Adrenal gland (tissue), 12 donors: Measurements from ENCODE around the gene FHIT. TPM values are rescaled to one million over a fixed set of nuclear protein-coding genes. Genes with fewer than 3 reads are reported as not detected.

Experiments used
- DNase-seq, 7 donors: peaks; one replicate each; pipeline ENCODE4 v3.0.0-alpha.2; 2019 to 2020
- H3K27ac ChIP-seq, 5 donors: fragments of 200-600 bp; sonication (generic) in 4 of 5; 1 replicate in 3 of 5; 2 replicates in 2 of 5; pipeline versions ENCODE4 v1.5.1 to v1.8.0; 2016 to 2020; ENCODE audit warnings: mild to moderate bottlenecking in 1 of 5
- H3K27me3 ChIP-seq: fragments of 200-600 bp; 2 replicates; pipeline ENCODE4 v1.8.0; 2021
- H3K36me3 ChIP-seq, 2 donors: fragments of 200-600 bp; replicated peaks in 1 of 2; 1 replicate in 1 of 2; 2 replicates in 1 of 2; pipeline versions ENCODE4 v1.5.1 to v1.8.0; 2018 to 2022
- H3K4me1 ChIP-seq, 2 donors: fragments of 200-600 bp; replicated peaks in 1 of 2; 1 replicate in 1 of 2; 2 replicates in 1 of 2; pipeline versions ENCODE4 v1.5.1 to v1.8.0; 2018 to 2021
- H3K4me3 ChIP-seq, 4 donors: fragments of 200-600 bp; sonication (generic) in 3 of 4; one replicate each; pipeline ENCODE4 v1.5.1; 2016 to 2018
- H3K9me3 ChIP-seq, 3 donors: fragments of 200-600 bp; sonication (generic) in 1 of 3; replicated peaks in 1 of 3; 1 replicate in 2 of 3; 2 replicates in 1 of 3; pipeline versions ENCODE4 v1.5.1 to v1.8.0; 2016 to 2021
- CTCF ChIP-seq, 6 experiments: fragments of 450-650 bp in 4 of 6; fragments of 200-600 bp in 2 of 6; sonication (generic) in 1 of 6; IDR thresholded peaks; 1 replicate in 5 of 6; 2 replicates in 1 of 6; pipeline versions ENCODE4 v1.5.1 to v1.8.0; 2016 to 2021; ENCODE audit warnings: antibody characterized with exemption in 6 of 6, mild to moderate bottlenecking in 2 of 6, moderate library complexity in 1 of 6
- POLR2A ChIP-seq, 2 donors: fragments of 450-650 bp; IDR thresholded peaks; one replicate each; pipeline ENCODE4 v1.6.1; 2017; ENCODE audit warnings: antibody characterized with exemption in 2 of 2, mild to moderate bottlenecking in 2 of 2, moderate library complexity in 1 of 2
- WGBS, 4 donors: extraction: QIAGEN DNeasy Blood & Tissue Kit in 2 of 4; methylation state at CpG; one replicate each; pipeline versions ENCODE4 v1.1.5 to v1.1.7; 2013 to 2017; 5-methylcytosine and 5-hydroxymethylcytosine counted together
- intact Hi-C, 2 donors: fragments of 100-400 bp; cut with DNase I; formaldehyde crosslinking; loops; one replicate each; pipeline versions ENCODE4 v1.14.1 to v1.15.0; 2022 to 2023
- polyA plus RNA-seq, 3 donors: library from polyadenylated mRNA; stranded (reverse); fragments of 200-250 nt in 2 of 3; fragments of 350-450 nt in 1 of 3; fragmentation: Illumina TruSeq in 1 of 3; extraction: RNeasy Lipid Tissue Mini Kit (QIAGEN cat#74804) in 1 of 3; gene quantifications; one replicate each; pipeline ENCODE4 v1.2.3, GENCODE V29; 2013 to 2014
- total RNA-seq, 9 donors: library from RNA; depleted of rRNA in 4 of 9; stranded (reverse); fragments of >200 nt in 4 of 9; fragments of 120-200 nt in 1 of 9; fragmentation: NEBNext Ultra II Directional in 1 of 9; extraction: Animal tissue kit (Norgen Biotek cat#: 25700) in 1 of 9; gene quantifications; one replicate each; pipeline versions ENCODE4 v1.1.0 to v1.2.4, GENCODE V29; 2013 to 2023
- donor health status: healthy with polysubstance abuse.
- donor health status: Bipolar disorder and iron deficiency.
- donor health status: DM: yes; HTN: yes; CAD: no.
- donor health status: DM: no; HTN: no; CAD: no.
- donor health status: DM: no; HTN: no; CAD: no.
- donor health status: DM: yes; HTN: yes; CAD: no.

The FHIT gene
- total and polyA plus RNA-seq, 12 donors, result 14.1 to 43.9 (median 28.8) TPM

GRCh38 chr3:59788133-59788532 lies 1463.1 kb downstream of the FHIT start:
- DNase-seq, result no peak
- no peaks in the 10 kb centered on the region for H3K4me1 ChIP-seq
- no peaks in the 10 kb centered on the region for H3K36me3 ChIP-seq
- 81 to 91% (median 89%) methylated on average over 3 of the region's 3 CpGs for WGBS, 4 donors
- H3K27me3 ChIP-seq, result no peaks in the 10 kb centered on the region
- intact Hi-C loops, result no loop called here
- TF ChIP-seq CTCF (IDR thresholded peaks at IDR 0.05), result no peak
- no peak overlapping the region for H3K27ac ChIP-seq
- H3K9me3 ChIP-seq, result no peaks in the 10 kb centered on the region
- no peak overlapping the region for H3K4me3 ChIP-seq

GRCh38 chr3:59786374-59786773 lies 1464.9 kb downstream of the FHIT start:
- no peak overlapping the region for H3K27ac ChIP-seq
- no peaks in the 10 kb centered on the region for H3K27me3 ChIP-seq
- DNase-seq, result no peak
- 88 to 97% (median 93%) methylated on average over 6 of the region's 6 CpGs for WGBS, 4 donors
- H3K9me3 ChIP-seq, result no peaks in the 10 kb centered on the region
- H3K4me3 ChIP-seq, result no peak overlapping the region
- TF ChIP-seq POLR2A (IDR thresholded peaks at IDR 0.05) (no peak), CTCF (IDR thresholded peaks at IDR 0.05) (no peak)
- H3K36me3 ChIP-seq, result no peaks in the 10 kb centered on the region
- intact Hi-C loops, result no loop called here
- H3K4me1 ChIP-seq, result no peaks in the 10 kb centered on the region

GRCh38 chr3:59784164-59784563 lies 1467.1 kb downstream of the FHIT start:
- Histone ChIP-seq H3K27me3 (no peaks in the 10 kb centered on the region), H3K4me1 (no peaks in the 10 kb centered on the region), H3K27ac (no peak overlapping the region), H3K4me3 (no peak overlapping the region), H3K36me3 (no peaks in the 10 kb centered on the region), H3K9me3 (no peaks in the 10 kb centered on the region)
- intact Hi-C loops, result no loop called here
- no peak for DNase-seq
- TF ChIP-seq POLR2A (IDR thresholded peaks at IDR 0.05) (no peak), CTCF (IDR thresholded peaks at IDR 0.05) (no peak)
- WGBS, 4 donors, result 86 to 100% (median 97%) methylated on average over 1 of the region's 1 CpG

GRCh38 chr3:59783468-59783988 lies 1467.7 kb downstream of the FHIT start:
- TF ChIP-seq CTCF (IDR thresholded peaks at IDR 0.05), result no peak
- TF ChIP-seq POLR2A (IDR thresholded peaks at IDR 0.05), result no peak
- Histone ChIP-seq H3K27me3 (no peaks in the 10 kb centered on the region), H3K9me3 (no peaks in the 10 kb centered on the region), H3K4me3 (no peak overlapping the region), H3K27ac (no peak overlapping the region), H3K4me1 (no peaks in the 10 kb centered on the region), H3K36me3 (no peaks in the 10 kb centered on the region)
- WGBS, 4 donors, result 72 to 81% (median 77%) methylated on average over 2 to 3 of the region's 3 CpGs
- intact Hi-C loops, result no loop called here
- DNase-seq, result no peak
